H1 (cell line): ENCODE data around the gene SMG7. TPM values are rescaled to one million over a fixed set of nuclear protein-coding genes. Genes with fewer than 3 reads are reported as not detected.

Experiments
- CTCF ChIA-PET: fragments of 300-600 bp; sonication (Branson Sonifier 250); formaldehyde crosslinking; loops from one replicate; lab custom pipeline; 2021; ENCODE audit not compliant: partially characterized antibody; lab: Charles Lee
- POLR2A ChIA-PET: fragments of 300-600 bp; sonication (Branson Sonifier 250); formaldehyde crosslinking; loops from one replicate; lab custom pipeline; 2021; ENCODE audit warnings: inconsistent platforms; ENCODE audit not compliant: partially characterized antibody; lab: Charles Lee
- DNase-seq, 2 experiments: peaks; one replicate each; pipeline versions ENCODE4 v3.0.0 to v3.0.0-alpha.2; 2010 to 2022; ENCODE audit warnings: low spot score in 2 of 2, low read depth in 1 of 2, mixed read lengths in 1 of 2
- FAIRE-seq: peaks from 2 replicates; lab custom pipeline; 2011; peaks lifted over from hg19 to GRCh38; lab: Jason Lieb, UNC
- H2AFZ ChIP-seq: 2 replicates; pipeline ENCODE4 v1.8.1; 2012; ENCODE audit warnings: low read length, inconsistent platforms
- H2AK5ac ChIP-seq: 2 replicates; pipeline ENCODE4 v1.6.1; 2013; ENCODE audit warnings: low read depth, low read length
- H2BK120ac ChIP-seq: replicated peaks from 2 replicates; pipeline ENCODE3; 2013; ENCODE audit warnings: low read depth, low read length, inconsistent platforms
- H2BK12ac ChIP-seq: 2 replicates; pipeline ENCODE4 v1.6.1; 2013; ENCODE audit warnings: low read depth, low read length
- H2BK15ac ChIP-seq: 2 replicates; pipeline ENCODE4 v1.6.1; 2013; ENCODE audit warnings: low read length
- H2BK20ac ChIP-seq: 2 replicates; pipeline ENCODE4 v1.6.1; 2013; ENCODE audit warnings: low read length
- H2BK5ac ChIP-seq: 2 replicates; pipeline ENCODE4 v1.6.1; 2013; ENCODE audit warnings: low read depth, low read length
- H3K14ac ChIP-seq: 2 replicates; pipeline ENCODE4 v1.6.1; 2013; ENCODE audit warnings: inconsistent platforms; ENCODE audit not compliant: insufficient read length
- H3K18ac ChIP-seq: 2 replicates; pipeline ENCODE4 v1.6.1; 2013; ENCODE audit warnings: low read length; ENCODE audit errors: extremely low read depth
- H3K23ac ChIP-seq: 2 replicates; pipeline ENCODE4 v1.6.1; 2013; ENCODE audit warnings: inconsistent platforms; ENCODE audit not compliant: insufficient read length
- H3K23me2 ChIP-seq: 2 replicates; pipeline ENCODE4 v1.6.1; 2013; ENCODE audit warnings: low read depth, low read length
- H3K27ac ChIP-seq: 2 replicates; pipeline ENCODE4 v1.6.1; 2011; ENCODE audit warnings: low read depth, low read length, inconsistent platforms
- H3K27me3 ChIP-seq, 4 experiments: replicated peaks in 1 of 4; 1 replicate in 1 of 4; 2 replicates in 3 of 4; pipeline versions ENCODE4 v1.6.1 to v1.8.1; 2011 to 2013; ENCODE audit warnings: low read length in 3 of 4, mild to moderate bottlenecking in 3 of 4, inconsistent platforms in 2 of 4, mixed read lengths in 2 of 4, moderate library complexity in 1 of 4; ENCODE audit not compliant: control insufficient read depth in 3 of 4, insufficient read depth in 3 of 4; ENCODE audit errors: extremely low read depth in 1 of 4
- H3K36me3 ChIP-seq, 4 experiments: 2 replicates each; pipeline versions ENCODE4 v1.6.1 to v1.8.1; 2011 to 2013; ENCODE audit warnings: mild to moderate bottlenecking in 4 of 4, low read length in 3 of 4, moderate library complexity in 2 of 4, control low read depth in 1 of 4, inconsistent platforms in 1 of 4; ENCODE audit not compliant: insufficient read depth in 4 of 4, control insufficient read depth in 2 of 4
- H3K4ac ChIP-seq: replicated peaks from 2 replicates; pipeline ENCODE3; 2013; ENCODE audit warnings: low read length, low read depth, mixed read lengths, inconsistent platforms; ENCODE audit not compliant: insufficient read length
- H3K4me1 ChIP-seq, 4 experiments: replicated peaks in 1 of 4; 1 replicate in 1 of 4; 2 replicates in 3 of 4; pipeline versions ENCODE4 v1.6.1 to v1.8.1; 2011 to 2013; ENCODE audit warnings: low read length in 3 of 4, inconsistent platforms in 2 of 4, mixed read lengths in 1 of 4; ENCODE audit not compliant: insufficient read depth in 4 of 4, control insufficient read depth in 3 of 4
- H3K4me2 ChIP-seq, 2 experiments: 2 replicates each; pipeline versions ENCODE4 v1.6.1 to v1.8.1; 2011 to 2013; ENCODE audit warnings: low read depth in 2 of 2, low read length in 2 of 2, control low read depth in 1 of 2, inconsistent platforms in 1 of 2, mild to moderate bottlenecking in 1 of 2; ENCODE audit not compliant: insufficient read depth in 1 of 2
- H3K4me3 ChIP-seq, 4 experiments: fragments of 200-600, 300-600 bp in 1 of 4; sonication (generic), shearing (Covaris generic), sonication (Bioruptor Twin) in 1 of 4; 2 replicates each; pipeline versions ENCODE4 v1.5.1 to v1.8.1; 2011 to 2016; ENCODE audit warnings: low read length in 4 of 4, low read depth in 3 of 4, control low read depth in 2 of 4, inconsistent platforms in 2 of 4, mild to moderate bottlenecking in 2 of 4, mixed read lengths in 1 of 4, moderate library complexity in 1 of 4; ENCODE audit not compliant: insufficient read depth in 2 of 4; ENCODE audit errors: extremely low read depth in 1 of 4
- H3K56ac ChIP-seq: replicated peaks from 2 replicates; pipeline ENCODE3; 2013; ENCODE audit warnings: low read depth, mild to moderate bottlenecking, mixed read lengths, low read length, inconsistent platforms; ENCODE audit not compliant: insufficient read length
- H3K79me1 ChIP-seq: 2 replicates; pipeline ENCODE4 v1.6.1; 2013; ENCODE audit warnings: low read depth, low read length, control low read depth
- H3K79me2 ChIP-seq, 2 experiments: 2 replicates each; pipeline versions ENCODE4 v1.6.1 to v1.8.1; 2012 to 2013; ENCODE audit warnings: low read length in 2 of 2, mild to moderate bottlenecking in 2 of 2, inconsistent platforms in 1 of 2; ENCODE audit not compliant: insufficient read depth in 2 of 2, control insufficient read depth in 1 of 2
- H3K9ac ChIP-seq, 4 experiments: replicated peaks in 1 of 4; 1 replicate in 1 of 4; 2 replicates in 3 of 4; pipeline versions ENCODE4 v1.6.1 to v1.8.1; 2011 to 2013; ENCODE audit warnings: low read depth in 3 of 4, low read length in 3 of 4, control low read depth in 2 of 4, mild to moderate bottlenecking in 2 of 4, moderate library complexity in 2 of 4, inconsistent platforms in 1 of 4; ENCODE audit errors: extremely low read depth in 1 of 4
- H3K9me3 ChIP-seq, 2 experiments: 2 replicates each; pipeline versions ENCODE4 v1.6.1 to v1.8.1; 2012 to 2013; ENCODE audit warnings: mild to moderate bottlenecking in 2 of 2, moderate library complexity in 2 of 2, control low read depth in 1 of 2, inconsistent platforms in 1 of 2, low read depth in 1 of 2, low read length in 1 of 2, mixed read lengths in 1 of 2; ENCODE audit not compliant: insufficient read depth in 2 of 2
- H4K20me1 ChIP-seq, 2 experiments: replicated peaks in 1 of 2; 2 replicates each; pipeline versions ENCODE3 to v1.8.1; 2011 to 2013; ENCODE audit warnings: inconsistent platforms in 2 of 2, low read length in 2 of 2, mild to moderate bottlenecking in 1 of 2; ENCODE audit not compliant: insufficient read depth in 2 of 2, control insufficient read depth in 1 of 2
- H4K5ac ChIP-seq: 2 replicates; pipeline ENCODE4 v1.6.1; 2013; ENCODE audit warnings: low read length, low read depth, mixed read lengths, inconsistent platforms; ENCODE audit not compliant: insufficient read length
- H4K8ac ChIP-seq: 2 replicates; pipeline ENCODE4 v1.8.0; 2013; ENCODE audit warnings: mild to moderate bottlenecking, moderate library complexity, low read length, inconsistent platforms; ENCODE audit not compliant: insufficient read depth; ENCODE audit errors: extremely low read depth
- H4K91ac ChIP-seq: replicated peaks from 2 replicates; pipeline ENCODE3; 2013; ENCODE audit warnings: low read length, mixed read lengths, inconsistent platforms; ENCODE audit not compliant: insufficient read length
- EZH2 ChIP-seq: fragments of 200-600 bp; sonication (generic); IDR thresholded peaks from 2 replicates; pipeline ENCODE4 v1.7.1; 2012; ENCODE audit warnings: low read depth, mild to moderate bottlenecking, moderate library complexity, low read length, inconsistent platforms; ENCODE audit not compliant: severe bottlenecking
- WGBS, 2 experiments: shearing (Covaris generic) in 1 of 2; methylation state at CpG; one replicate each; pipeline versions ENCODE4 v1.1.6 to v1.1.7; 2013 to 2015; ENCODE audit warnings: low lambda C conversion rate in 2 of 2, mixed read lengths in 2 of 2, inconsistent platforms in 1 of 2, low coverage in 1 of 2, missing lambda C conversion rate in 1 of 2; ENCODE audit not compliant: insufficient replicate concordance in 2 of 2, insufficient coverage in 1 of 2, insufficient read length in 1 of 2; ENCODE audit errors: extremely low coverage in 1 of 2, missing lambda C conversion rate in 1 of 2; 5-methylcytosine and 5-hydroxymethylcytosine counted together
- polyA plus RNA-seq, 7 experiments: library from polyadenylated mRNA; depleted of rRNA in 3 of 7; stranded (reverse) in 5 of 7; unstranded in 2 of 7; fragments of >200 nt in 5 of 7; fragments of 200-250 nt in 2 of 7; gene quantifications; 1 replicate in 5 of 7; 2 replicates in 1 of 7; 4 replicates in 1 of 7; pipeline versions ENCODE4 v1.2.1 to v1.2.3, GENCODE V29; 2011 to 2013; ENCODE audit warnings: missing spikeins in 2 of 7, mixed read lengths in 2 of 7
- total RNA-seq: library from RNA; stranded (reverse); fragmentation: NEBNext Ultra II Directional; extraction: Animal tissue kit (Norgen Biotek cat#: 25700); gene quantifications from 2 replicates; pipeline ENCODE4 v1.2.1, GENCODE V29; 2021

The SMG7 gene
- total and polyA plus RNA-seq, 2 of the 8 experiments (the other 6 are each of a cell fraction or from before 2014, with no cell fraction given): 39.3 to 65.6 TPM

- Histone ChIP-seq H3K9ac (no peak overlapping the region), H4K20me1 (no peaks in the 10 kb centered on the region), H2BK15ac (no peak overlapping the region), H3K4me2 (peak overlapping the region; percentile 32 to 42; a peak in 3 of 4 replicates), H2BK5ac (peak overlapping the region; percentile 3; the same call in 1 of the 2 replicates), H2AFZ (no peak overlapping the region), H3K4me1 (peaks cover 0 to 6% (median 3%) of the 10 kb centered on the region in 4 experiments; a peak in 4 of 7 replicates), H4K5ac (no peak overlapping the region), H4K91ac (no peak overlapping the region), H3K14ac (no peak overlapping the region), H3K27ac (no peak overlapping the region), H2AK5ac (no peak overlapping the region), H3K79me1 (no peaks in the 10 kb centered on the region), H2BK12ac (0 out of 2 replicates have a peak overlapping the region, but pooled peaks have one; percentile 91), H2BK120ac (peak overlapping the region; percentile 29), H3K56ac (no peak overlapping the region), H3K23me2 (no peaks in the 10 kb centered on the region), H3K79me2 (no peaks in the 10 kb centered on the region), H2BK20ac (no peak overlapping the region), H3K18ac (no peak overlapping the region), H3K4me3 (peak overlapping the region in 1 of 4 experiments; percentile 20; a peak in 1 of 8 replicates), H3K4ac (no peak overlapping the region), H3K36me3 (no peaks in the 10 kb centered on the region), H3K27me3 (no peaks in the 10 kb centered on the region), H3K23ac (no peak overlapping the region), H3K9me3 (no peaks in the 10 kb centered on the region), H4K8ac (no peak overlapping the region)
- WGBS, 2 experiments: 60% methylated on average over 1 of the region's 1 CpG; no CpG with 5 or more reads in 1 of the 2 experiments
- DNase-seq (no peak), FAIRE-seq (no peak)
- CTCF ChIA-PET: interaction anchor here (1.2 kb wide), 1 partner anchor 181 kb away, joined by 3 read pairs; no protein-coding TSS in a partner anchor
- POLR2A ChIA-PET: interaction anchor here (1.4 kb wide), 1 partner anchor 9 kb away, joined by 4 read pairs; no protein-coding TSS in a partner anchor
- TF ChIP-seq EZH2: no peak
Observed at GRCh38 chr1:183461350-183461749, 10.9 kb upstream of the SMG7 start.
